IgD-negative memory B cell (primary cell): ENCODE data around the gene ARRDC3. TPM values are rescaled to one million over a fixed set of nuclear protein-coding genes. Genes with fewer than 3 reads are reported as not detected.

Experiments
- H3K27ac Mint-ChIP-seq, 3 donors: one replicate each; pipeline ENCODE4 v1.8.0; 2020 to 2022; ENCODE audit warnings: mild to moderate bottlenecking in 3 of 3, mixed read lengths in 3 of 3, moderate library complexity in 1 of 3
- H3K27me3 Mint-ChIP-seq: one replicate; pipeline ENCODE4 v1.8.0; 2021; ENCODE audit warnings: mixed read lengths
- H3K36me3 Mint-ChIP-seq: one replicate; pipeline ENCODE4 v1.8.0; 2020; ENCODE audit warnings: mild to moderate bottlenecking, mixed read lengths
- H3K4me1 Mint-ChIP-seq, 3 donors: one replicate each; pipeline ENCODE4 v1.8.0; 2020 to 2022; ENCODE audit warnings: mixed read lengths in 3 of 3, mild to moderate bottlenecking in 1 of 3
- H3K4me3 Mint-ChIP-seq, 4 donors: one replicate each; pipeline ENCODE4 v1.8.0; 2020 to 2022; ENCODE audit warnings: mild to moderate bottlenecking in 4 of 4, mixed read lengths in 4 of 4, moderate library complexity in 3 of 4
- H3K9me3 Mint-ChIP-seq, 3 donors: one replicate each; pipeline ENCODE4 v1.8.0; 2020 to 2021; ENCODE audit warnings: mixed read lengths in 3 of 3, mild to moderate bottlenecking in 1 of 3
- polyA plus RNA-seq: library from polyadenylated mRNA; unstranded; fragments of 300-500 nt; fragmentation: Illumina TruSeq; gene quantifications from one replicate; pipeline ENCODE4 v1.2.3, GENCODE V29; 2021

Gene ARRDC3
- polyA plus RNA-seq, 1 donor from 2014 or later, result 79.2 TPM

DNA sequence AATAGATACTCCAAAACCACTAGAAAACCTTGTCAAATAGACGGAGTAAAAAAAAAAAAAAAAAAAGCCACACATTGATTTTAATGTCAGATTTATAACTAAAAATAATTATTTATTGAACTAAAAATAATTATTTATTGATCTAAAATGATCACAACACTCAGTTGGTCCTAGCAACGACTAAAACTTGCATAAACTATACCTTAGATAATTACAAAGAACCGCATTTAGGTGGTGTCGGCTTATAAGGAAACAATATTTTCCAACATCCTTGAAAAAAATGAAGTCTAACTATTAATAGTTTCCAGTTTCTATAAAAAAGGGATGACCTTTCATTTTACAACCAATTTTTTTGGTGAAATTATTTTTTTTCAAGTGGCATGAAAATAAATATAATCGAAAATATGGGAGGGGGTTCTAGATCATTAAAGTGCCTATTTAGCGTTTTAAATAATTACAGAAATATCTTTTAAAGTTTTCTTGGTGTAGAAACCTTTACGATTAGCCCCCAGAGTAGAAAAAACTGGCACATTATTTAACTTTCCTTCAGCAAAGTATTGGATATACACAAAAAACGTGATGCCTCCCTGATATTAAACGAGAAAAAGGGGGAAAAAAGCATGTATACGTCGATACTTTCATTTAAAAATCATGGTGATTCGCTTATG is 3.7 kb downstream of the ARRDC3 start:
- H3K36me3 Mint-ChIP-seq, result peaks cover 13% of the 10 kb centered on the region
- H3K27me3 Mint-ChIP-seq, result no peaks in the 10 kb centered on the region
- peaks cover 19 to 25% (median 21%) of the 10 kb centered on the region in 3 donors for H3K4me1 Mint-ChIP-seq
- peak overlapping the region; percentile 93 to 100 (median 97) for H3K4me3 Mint-ChIP-seq
- H3K9me3 Mint-ChIP-seq, result no peaks in the 10 kb centered on the region
- peak overlapping the region; percentile 98 to 100 (median 100) for H3K27ac Mint-ChIP-seq

DNA sequence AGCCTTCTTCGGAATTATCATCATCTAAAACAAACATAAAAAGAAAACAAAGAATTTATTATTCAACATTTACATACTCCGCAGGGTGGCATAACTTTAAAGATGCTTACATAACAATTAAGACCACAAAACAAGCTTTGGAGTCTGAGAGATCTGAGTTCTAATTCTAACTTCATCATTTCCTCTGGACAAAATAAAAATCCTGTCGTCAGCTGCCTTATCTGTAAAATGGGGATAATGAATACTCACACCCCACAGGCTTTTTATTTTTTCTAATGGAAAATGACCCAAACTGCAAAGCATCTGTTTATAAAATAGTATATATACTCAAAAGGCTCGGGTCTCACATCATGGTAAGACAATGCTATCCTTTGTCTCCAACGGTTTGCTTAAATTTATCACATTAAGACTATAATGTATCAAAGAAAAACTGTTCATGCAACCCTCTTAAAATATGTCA is 4.3 kb downstream of the ARRDC3 start:
- Mint-ChIP-seq H3K27ac (peak overlapping the region; percentile 98 to 100 (median 100)), H3K4me3 (peak overlapping the region; percentile 93 to 100 (median 97)), H3K4me1 (peaks cover 13 to 19% (median 17%) of the 10 kb centered on the region in 3 donors), H3K9me3 (no peaks in the 10 kb centered on the region), H3K27me3 (no peaks in the 10 kb centered on the region), H3K36me3 (peaks cover 13% of the 10 kb centered on the region)

DNA sequence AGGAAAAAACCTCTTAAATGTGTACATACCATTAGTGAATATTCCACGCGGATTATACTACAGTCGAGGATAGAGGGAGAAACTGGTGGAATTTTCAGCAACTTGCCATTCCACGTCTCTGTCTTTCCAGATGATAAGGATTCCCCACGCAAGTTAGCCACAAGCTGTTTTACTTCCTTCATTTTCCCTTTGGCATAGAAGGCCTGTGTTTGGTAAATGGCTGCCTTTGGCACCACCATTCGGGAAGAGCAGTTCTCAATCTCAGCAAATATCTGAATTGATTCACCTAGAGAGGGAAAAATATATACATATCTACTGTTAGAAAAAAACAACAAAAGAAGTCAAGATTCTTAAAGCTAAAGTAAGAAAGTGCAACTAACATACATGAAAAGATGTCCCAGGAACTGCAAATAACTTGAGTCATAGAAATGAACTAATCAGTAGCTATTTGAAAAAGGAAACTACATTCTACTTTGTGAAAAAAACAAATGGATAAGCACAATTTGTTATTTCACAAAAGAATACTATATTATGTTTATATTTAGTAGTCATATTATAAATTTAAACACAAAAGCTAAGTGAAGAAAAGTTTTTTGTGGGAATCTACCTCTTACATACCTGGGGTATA is 8.1 kb downstream of the ARRDC3 start:
- Mint-ChIP-seq H3K36me3 (peaks cover 13% of the 10 kb centered on the region), H3K27me3 (no peaks in the 10 kb centered on the region), H3K4me1 (peaks cover 12 to 21% (median 20%) of the 10 kb centered on the region in 3 donors), H3K27ac (peak overlapping the region; percentile 37 to 54 (median 47)), H3K9me3 (no peaks in the 10 kb centered on the region), H3K4me3 (peak overlapping the region in 1 of 4 donors; percentile 52)

DNA sequence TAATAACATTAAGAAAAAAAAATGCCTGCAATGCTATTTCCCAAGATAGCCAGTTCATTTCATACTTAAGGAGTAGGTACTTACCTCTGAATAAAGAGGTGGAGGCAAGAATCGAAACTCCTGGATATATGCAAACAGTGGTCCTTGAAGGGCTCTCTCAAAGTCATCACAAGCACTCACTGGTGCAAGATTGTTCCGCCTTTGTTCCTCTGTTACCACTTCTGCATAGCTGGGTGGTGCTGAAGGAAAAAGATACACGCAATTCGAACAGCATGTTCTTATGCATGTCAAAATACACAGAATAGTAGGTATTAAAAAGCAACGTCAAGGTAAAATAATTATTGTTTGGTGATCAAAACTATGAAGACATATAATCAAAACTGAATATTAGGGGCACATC is 9.5 kb downstream of the ARRDC3 start:
- Mint-ChIP-seq H3K4me1 (peaks cover 8 to 18% (median 15%) of the 10 kb centered on the region in 3 donors), H3K27me3 (no peaks in the 10 kb centered on the region), H3K4me3 (no peak overlapping the region)

DNA sequence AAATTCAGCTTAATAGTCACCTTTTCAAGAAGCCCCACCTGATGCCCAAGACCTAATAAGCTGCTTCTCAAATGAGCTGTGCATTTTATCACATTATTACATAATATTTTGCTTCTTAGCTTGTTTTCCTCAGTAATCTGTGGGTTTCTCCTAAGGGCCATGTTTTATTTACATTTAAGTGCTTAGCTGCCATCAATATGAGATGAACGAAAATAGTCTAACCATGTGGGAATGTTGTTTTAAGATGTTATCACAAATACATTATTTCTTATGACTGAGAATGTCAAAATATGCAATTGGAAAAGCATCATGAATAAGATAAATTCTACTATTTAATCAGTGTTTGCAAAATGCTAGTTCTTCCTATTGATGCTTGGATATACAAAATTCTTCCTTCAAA is 10.1 kb downstream of the ARRDC3 start:
- H3K27ac Mint-ChIP-seq, result peak overlapping the region in 1 of 3 donors; percentile 32
- peak overlapping the region in 1 of 4 donors; percentile 39 for H3K4me3 Mint-ChIP-seq
- H3K9me3 Mint-ChIP-seq, result no peaks in the 10 kb centered on the region
- H3K27me3 Mint-ChIP-seq, result no peaks in the 10 kb centered on the region
- H3K4me1 Mint-ChIP-seq, result peaks cover 8 to 18% (median 14%) of the 10 kb centered on the region in 3 donors
- H3K36me3 Mint-ChIP-seq, result peaks cover 11% of the 10 kb centered on the region

More for the DNA sequence above, 9.5 kb downstream of the ARRDC3 start:
- H3K27ac Mint-ChIP-seq, result no peak overlapping the region
- no peaks in the 10 kb centered on the region for H3K9me3 Mint-ChIP-seq
- peaks cover 9% of the 10 kb centered on the region for H3K36me3 Mint-ChIP-seq

DNA sequence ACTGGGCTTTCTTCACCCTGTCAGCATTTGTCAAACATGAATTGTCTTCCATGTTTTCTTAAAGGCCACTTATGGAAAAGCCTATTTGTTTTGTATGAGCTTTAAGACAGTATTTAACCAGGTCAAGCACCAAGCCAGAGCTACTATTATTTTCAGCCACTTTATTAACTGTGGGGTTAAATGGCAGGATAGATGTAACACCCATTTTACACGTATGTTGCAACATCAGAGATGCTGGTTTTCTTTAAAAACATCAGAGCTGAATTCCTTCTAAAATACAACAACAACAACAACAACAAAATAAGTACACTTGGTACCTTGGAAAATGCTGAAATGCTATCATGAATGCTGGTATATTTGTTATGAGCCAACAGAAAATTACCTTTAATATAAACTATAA is 13.6 kb downstream of the ARRDC3 start:
- Mint-ChIP-seq H3K9me3 (no peaks in the 10 kb centered on the region), H3K4me1 (peaks cover 6 to 10% (median 8%) of the 10 kb centered on the region in 3 donors), H3K27ac (no peak overlapping the region), H3K36me3 (peaks cover 5% of the 10 kb centered on the region), H3K4me3 (no peak overlapping the region), H3K27me3 (no peaks in the 10 kb centered on the region)

DNA sequence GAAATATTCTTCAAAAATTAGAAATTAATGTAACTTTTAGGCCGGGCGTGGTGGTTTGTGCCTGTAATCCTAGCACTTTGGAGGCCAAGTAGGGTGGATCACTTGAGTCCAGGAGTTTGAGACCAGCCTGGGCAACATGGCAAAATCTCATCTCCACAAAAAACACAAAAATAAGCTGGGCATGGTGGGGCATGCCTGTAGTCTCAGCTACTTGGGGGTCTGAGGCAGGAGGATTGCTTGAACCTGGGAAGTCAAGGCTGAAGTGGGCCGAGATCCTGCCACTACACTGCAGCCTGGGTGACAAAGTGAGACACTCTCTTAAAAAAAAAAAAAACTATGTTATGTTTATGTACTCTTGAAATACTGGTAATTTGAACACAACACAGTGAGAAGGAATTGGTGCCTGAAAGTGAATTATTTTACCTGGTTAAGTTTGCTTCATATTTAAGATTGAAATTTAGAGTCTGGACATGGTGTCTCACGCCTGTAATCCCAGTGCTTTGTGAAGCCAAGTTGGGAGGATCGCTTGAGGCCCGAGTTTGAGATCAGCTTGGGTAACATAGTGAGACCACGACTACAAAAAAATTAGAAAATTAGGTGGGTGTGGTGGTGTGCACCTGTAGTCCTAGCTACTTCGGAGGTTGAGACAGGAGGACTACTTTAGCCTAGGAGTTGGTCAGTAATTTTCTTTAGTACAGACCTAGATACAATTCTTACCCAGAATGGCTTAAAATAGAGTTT is 15.0 kb downstream of the ARRDC3 start:
- H3K36me3 Mint-ChIP-seq, result peaks cover 4% of the 10 kb centered on the region
- no peaks in the 10 kb centered on the region for H3K27me3 Mint-ChIP-seq
- H3K9me3 Mint-ChIP-seq, result no peaks in the 10 kb centered on the region
- H3K27ac Mint-ChIP-seq, result peak overlapping the region in 1 of 3 donors; percentile 59
- H3K4me1 Mint-ChIP-seq, result peaks cover 6 to 8% (median 8%) of the 10 kb centered on the region in 3 donors
- H3K4me3 Mint-ChIP-seq, result no peak overlapping the region

DNA sequence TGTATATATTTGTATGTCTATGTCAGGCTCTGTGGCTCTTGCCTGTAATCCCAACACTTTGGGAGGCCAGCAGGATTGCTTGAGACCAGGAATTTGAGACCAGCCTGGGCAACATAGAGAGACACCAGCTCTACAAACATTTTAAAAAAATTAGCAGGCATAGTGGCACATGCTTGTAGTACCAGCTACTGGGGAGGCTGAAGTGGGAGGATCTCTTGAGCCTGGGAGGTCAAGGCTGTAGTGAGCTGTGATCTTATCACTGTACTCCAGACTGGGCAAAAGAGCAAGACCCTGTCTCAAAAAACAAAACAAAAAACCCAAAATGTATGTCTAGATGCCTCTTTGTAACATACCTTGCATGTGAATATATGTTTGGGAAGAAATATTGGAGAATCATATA is 15.8 kb downstream of the ARRDC3 start:
- H3K4me3 Mint-ChIP-seq, result no peak overlapping the region
- H3K27ac Mint-ChIP-seq, result no peak overlapping the region
- H3K4me1 Mint-ChIP-seq, result peaks cover 3 to 8% (median 5%) of the 10 kb centered on the region in 3 donors
- H3K9me3 Mint-ChIP-seq, result peaks cover 0 to 1% (median 0%) of the 10 kb centered on the region in 3 donors
- H3K27me3 Mint-ChIP-seq, result no peaks in the 10 kb centered on the region
- peaks cover 4% of the 10 kb centered on the region for H3K36me3 Mint-ChIP-seq

DNA sequence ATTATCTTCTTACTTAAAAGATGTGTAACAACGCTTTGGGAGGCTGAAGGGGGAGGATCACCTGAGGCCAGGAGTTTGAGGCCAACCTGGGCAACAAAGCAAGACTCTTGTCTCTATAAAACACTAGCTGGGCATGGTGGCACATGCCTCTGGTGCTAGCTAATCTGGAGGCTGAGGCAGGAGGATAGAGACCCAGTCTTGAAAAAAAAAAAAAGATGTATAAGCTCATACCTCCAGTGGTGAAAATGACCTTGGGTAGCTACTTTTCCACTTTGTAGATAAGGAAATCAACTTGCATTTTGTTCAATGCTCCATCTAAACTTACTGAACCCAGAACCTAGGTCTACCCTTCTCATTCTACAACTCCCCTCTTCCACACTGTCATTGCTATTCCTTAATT is 16.6 kb downstream of the ARRDC3 start:
- no peaks in the 10 kb centered on the region for H3K27me3 Mint-ChIP-seq
- H3K4me3 Mint-ChIP-seq, result no peak overlapping the region

DNA sequence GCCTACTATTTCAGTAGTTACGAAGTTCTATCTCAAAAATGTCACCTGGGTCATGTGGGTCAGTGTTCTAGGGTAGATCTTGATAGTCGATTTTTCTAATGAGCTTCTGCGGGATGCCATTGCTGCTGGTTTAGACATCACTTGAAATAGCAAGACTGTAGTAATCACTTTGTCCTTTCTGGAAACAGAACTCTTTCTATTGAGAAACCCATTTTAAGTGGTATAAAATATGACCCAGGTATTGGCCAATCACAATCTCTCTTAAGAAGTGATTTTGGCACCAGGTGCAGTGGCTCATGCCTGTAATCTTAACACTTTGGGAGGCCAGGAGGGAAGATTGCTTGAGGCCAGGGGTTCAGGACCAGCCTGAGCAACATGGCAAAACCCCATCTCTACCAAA is 17.6 kb downstream of the ARRDC3 start:
- H3K27me3 Mint-ChIP-seq, result no peaks in the 10 kb centered on the region
- H3K27ac Mint-ChIP-seq, result peak overlapping the region in 1 of 3 donors; percentile 21
- H3K36me3 Mint-ChIP-seq, result peaks cover 4% of the 10 kb centered on the region
- H3K9me3 Mint-ChIP-seq, result peaks cover 1 to 13% (median 5%) of the 10 kb centered on the region in 3 donors
- H3K4me1 Mint-ChIP-seq, result peaks cover 11 to 17% (median 16%) of the 10 kb centered on the region in 3 donors
- H3K4me3 Mint-ChIP-seq, result no peak overlapping the region

More for the DNA sequence above, 16.6 kb downstream of the ARRDC3 start:
- Mint-ChIP-seq H3K4me1 (peaks cover 3 to 11% (median 7%) of the 10 kb centered on the region in 3 donors), H3K27ac (no peak overlapping the region), H3K36me3 (peaks cover 4% of the 10 kb centered on the region), H3K9me3 (peaks cover 0 to 3% (median 1%) of the 10 kb centered on the region in 3 donors)

DNA sequence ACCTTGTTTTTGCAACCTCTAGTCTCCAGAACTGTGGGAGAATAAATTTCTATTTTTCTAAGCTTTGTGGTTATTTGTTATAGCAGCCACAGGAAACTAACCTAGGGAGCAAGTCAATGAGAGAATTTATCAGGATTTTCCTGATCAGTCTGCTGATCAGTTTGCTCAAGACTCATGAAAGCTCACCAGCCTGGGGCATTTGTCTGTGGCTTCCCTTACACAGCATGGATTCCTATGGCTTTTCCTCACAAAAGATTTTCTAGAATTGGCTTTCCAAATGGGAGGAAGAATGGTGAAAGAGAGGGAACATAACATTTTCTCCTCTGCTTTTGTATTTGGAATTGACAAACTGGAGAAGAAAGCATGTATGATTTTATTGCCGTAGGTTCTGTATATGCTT is 20.2 kb downstream of the ARRDC3 start:
- no peak overlapping the region for H3K4me3 Mint-ChIP-seq
- H3K9me3 Mint-ChIP-seq, result peaks cover 1 to 13% (median 5%) of the 10 kb centered on the region in 3 donors
- H3K36me3 Mint-ChIP-seq, result peaks cover 3% of the 10 kb centered on the region
- H3K4me1 Mint-ChIP-seq, result peaks cover 8 to 14% (median 12%) of the 10 kb centered on the region in 3 donors
- no peaks in the 10 kb centered on the region for H3K27me3 Mint-ChIP-seq
- H3K27ac Mint-ChIP-seq, result no peak overlapping the region

DNA sequence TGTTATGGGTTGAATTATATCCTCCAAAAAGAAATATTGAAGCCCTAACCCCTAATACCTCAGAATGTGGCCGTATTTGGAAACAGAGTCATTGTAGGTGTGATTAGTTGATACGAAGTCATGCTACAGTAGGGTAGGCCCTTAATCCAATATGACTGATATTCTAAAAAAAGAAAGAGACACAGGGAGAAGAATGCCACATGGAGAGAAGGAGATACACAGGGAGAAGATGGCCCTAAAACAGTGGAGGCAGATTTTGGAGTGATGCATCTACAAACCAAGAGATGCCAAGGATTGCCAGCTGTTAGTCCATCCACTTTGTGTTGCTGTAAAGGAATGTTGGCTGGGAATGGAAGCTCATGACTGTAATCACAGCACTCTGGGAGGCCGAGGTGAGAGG is 21.3 kb downstream of the ARRDC3 start:
- Mint-ChIP-seq H3K36me3 (peaks cover 3% of the 10 kb centered on the region), H3K27me3 (no peaks in the 10 kb centered on the region), H3K27ac (peak overlapping the region in 1 of 3 donors; percentile 75), H3K9me3 (peaks cover 1 to 13% (median 5%) of the 10 kb centered on the region in 3 donors), H3K4me3 (no peak overlapping the region), H3K4me1 (peaks cover 9 to 14% (median 12%) of the 10 kb centered on the region in 3 donors)

DNA sequence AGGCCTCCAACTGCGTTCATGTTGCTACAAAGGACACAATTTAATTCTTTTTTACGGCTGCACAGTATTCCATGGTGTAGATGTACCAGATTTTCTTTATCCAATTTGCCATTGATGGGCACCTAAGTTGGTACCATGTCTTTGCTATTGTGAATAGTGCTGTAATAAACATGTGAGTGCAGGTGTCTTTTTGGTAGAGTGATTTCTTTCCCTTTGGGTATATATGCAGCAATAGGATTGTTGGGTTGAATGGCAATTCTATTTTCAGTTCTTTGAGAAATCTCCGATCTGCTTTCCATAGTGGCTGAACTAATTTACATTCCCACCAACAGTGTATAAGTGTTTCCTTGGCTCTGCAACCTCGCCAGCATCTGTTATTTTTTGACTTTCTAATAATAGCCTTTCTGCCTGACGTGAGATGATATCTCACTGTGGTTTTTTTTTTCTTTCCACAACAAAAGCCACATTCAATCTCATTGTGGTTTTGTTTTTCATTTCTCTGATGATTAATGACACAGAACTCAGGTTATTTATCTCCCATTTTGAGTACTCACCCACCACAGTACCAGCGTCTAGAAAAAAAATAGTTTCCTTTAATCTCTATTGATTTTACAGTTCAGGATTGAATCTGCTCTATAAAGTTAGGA is 21.9 kb downstream of the ARRDC3 start:
- no peaks in the 10 kb centered on the region for H3K27me3 Mint-ChIP-seq
- H3K27ac Mint-ChIP-seq, result peak overlapping the region in 2 of 3 donors; percentile 49 to 75
- H3K4me3 Mint-ChIP-seq, result peak overlapping the region in 3 of 4 donors; percentile 5 to 19 (median 14)

DNA sequence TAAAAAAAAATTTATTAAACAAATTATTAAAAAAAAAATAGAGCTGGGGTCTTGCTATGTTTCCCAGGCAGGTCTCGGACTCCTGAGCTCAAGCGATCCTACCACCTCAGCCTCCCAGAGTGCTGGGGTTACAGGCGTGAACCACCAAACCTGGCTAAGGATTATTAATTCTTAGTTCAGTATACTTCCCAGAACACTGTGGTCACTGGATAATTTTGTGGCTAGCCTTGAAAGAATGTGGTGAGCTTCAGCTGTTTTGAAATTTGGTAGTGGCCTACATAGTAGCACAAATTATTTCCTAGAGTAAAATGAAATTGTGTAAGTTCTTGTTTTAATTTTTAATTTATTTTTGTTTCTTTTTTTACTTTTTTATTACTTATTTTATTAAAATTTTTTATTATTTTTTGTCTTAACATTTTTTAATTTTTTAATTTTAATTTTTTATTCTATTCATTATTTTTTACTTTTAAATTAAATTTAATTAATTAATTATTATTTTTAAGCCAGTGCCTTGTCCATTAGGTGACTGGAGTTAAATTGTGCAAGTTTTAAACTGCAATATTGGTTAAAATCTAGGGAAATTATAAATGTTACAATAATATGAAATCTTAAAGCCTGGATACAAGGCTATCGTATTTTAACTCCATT is 23.0 kb downstream of the ARRDC3 start:
- H3K4me1 Mint-ChIP-seq, result peaks cover 14 to 18% (median 18%) of the 10 kb centered on the region in 3 donors
- no peak overlapping the region for H3K27ac Mint-ChIP-seq
- no peaks in the 10 kb centered on the region for H3K27me3 Mint-ChIP-seq
- peaks cover 1 to 13% (median 5%) of the 10 kb centered on the region in 3 donors for H3K9me3 Mint-ChIP-seq
- no peaks in the 10 kb centered on the region for H3K36me3 Mint-ChIP-seq
- H3K4me3 Mint-ChIP-seq, result no peak overlapping the region

More for the DNA sequence above, 21.9 kb downstream of the ARRDC3 start:
- H3K9me3 Mint-ChIP-seq, result peaks cover 1 to 13% (median 5%) of the 10 kb centered on the region in 3 donors
- peaks cover 9 to 14% (median 12%) of the 10 kb centered on the region in 3 donors for H3K4me1 Mint-ChIP-seq
- peaks cover 3% of the 10 kb centered on the region for H3K36me3 Mint-ChIP-seq
